ENCODE measurements around the gene GAS2. TPM values are rescaled to one million over a fixed set of nuclear protein-coding genes. Genes with fewer than 3 reads are reported as not detected.

GAS2 gene
- polyA plus RNA-seq, 1 of the 3 experiments (the other 2 are of a cell fraction): 0.72 TPM

DNA sequence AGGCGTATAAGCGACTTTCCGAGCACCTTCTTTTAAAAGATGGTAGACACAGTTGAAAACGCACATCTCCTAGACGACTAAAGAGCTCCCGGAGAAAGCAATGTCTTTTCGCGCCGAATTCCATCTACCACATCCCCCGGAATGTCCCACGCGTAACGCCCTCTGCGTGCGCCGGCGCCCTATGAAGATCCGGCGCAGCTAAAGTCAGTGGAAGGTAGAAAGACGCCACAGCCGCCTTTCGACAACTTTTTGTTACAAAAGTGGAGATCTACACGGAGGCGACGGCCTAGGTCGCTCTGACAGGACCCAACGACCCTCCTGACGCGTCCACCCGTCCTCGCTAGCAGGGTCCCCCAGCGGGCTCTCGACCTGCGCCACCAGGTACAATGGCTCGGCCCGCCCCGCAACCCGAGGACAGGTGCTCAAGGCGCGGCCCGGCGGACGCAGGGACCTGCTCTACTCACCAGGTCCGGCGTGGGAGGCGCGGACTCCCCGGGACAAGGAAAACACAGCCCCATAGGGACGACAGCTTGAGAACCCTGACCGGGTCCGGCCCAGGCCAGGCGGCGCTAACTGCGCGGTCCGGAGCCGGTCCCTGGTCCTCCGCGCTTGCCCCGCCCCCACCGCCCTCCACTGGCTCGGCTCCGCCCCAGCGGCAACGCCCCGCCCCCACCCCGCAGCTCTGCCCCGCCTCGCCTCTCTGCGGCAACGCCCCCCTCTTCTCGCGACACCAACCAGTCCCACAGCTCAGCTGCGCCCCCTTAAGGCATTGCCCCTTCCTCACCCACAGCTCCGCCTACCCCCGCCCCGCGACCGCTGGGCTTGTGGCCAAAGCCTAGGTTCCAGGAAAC, 163.0 kb downstream of the GAS2 start, which contains the start of gene SVIP (continued):
- TF ChIP-seq, protein P1, sequence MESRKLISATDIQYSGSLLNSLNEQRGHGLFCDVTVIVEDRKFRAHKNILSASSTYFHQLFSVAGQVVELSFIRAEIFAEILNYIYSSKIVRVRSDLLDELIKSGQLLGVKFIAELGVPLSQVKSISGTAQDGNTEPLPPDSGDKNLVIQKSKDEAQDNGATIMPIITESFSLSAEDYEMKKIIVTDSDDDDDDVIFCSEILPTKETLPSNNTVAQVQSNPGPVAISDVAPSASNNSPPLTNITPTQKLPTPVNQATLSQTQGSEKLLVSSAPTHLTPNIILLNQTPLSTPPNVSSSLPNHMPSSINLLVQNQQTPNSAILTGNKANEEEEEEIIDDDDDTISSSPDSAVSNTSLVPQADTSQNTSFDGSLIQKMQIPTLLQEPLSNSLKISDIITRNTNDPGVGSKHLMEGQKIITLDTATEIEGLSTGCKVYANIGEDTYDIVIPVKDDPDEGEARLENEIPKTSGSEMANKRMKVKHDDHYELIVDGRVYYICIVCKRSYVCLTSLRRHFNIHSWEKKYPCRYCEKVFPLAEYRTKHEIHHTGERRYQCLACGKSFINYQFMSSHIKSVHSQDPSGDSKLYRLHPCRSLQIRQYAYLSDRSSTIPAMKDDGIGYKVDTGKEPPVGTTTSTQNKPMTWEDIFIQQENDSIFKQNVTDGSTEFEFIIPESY (IDR thresholded peaks at IDR 0.05; ENCODE audit: borderline replicate concordance, low read depth): peak; percentile 96
- TF ChIP-seq EP300 (IDR thresholded peaks at IDR 0.05; ENCODE audit: borderline replicate concordance in 1 of 2, low read depth in 1 of 2, low read length in 1 of 2) (no peak), NFIC (IDR thresholded peaks at IDR 0.05; ENCODE audit: borderline replicate concordance) (peak; percentile 86), SMC3 (IDR thresholded peaks at IDR 0.05; ENCODE audit: low read depth, low read length) (peak; percentile 12; the same call in 1 of the 2 replicates), TEAD4 (IDR thresholded peaks at IDR 0.05; ENCODE audit: borderline replicate concordance, insufficient read depth) (0 out of 2 replicates have a peak, but pooled peaks have one; percentile 45)
- TF ChIP-seq, protein P2, sequence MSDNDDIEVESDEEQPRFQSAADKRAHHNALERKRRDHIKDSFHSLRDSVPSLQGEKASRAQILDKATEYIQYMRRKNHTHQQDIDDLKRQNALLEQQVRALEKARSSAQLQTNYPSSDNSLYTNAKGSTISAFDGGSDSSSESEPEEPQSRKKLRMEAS (IDR thresholded peaks at IDR 0.05; ENCODE audit: low read depth): peak; percentile 50
- TF ChIP-seq, protein P3, sequence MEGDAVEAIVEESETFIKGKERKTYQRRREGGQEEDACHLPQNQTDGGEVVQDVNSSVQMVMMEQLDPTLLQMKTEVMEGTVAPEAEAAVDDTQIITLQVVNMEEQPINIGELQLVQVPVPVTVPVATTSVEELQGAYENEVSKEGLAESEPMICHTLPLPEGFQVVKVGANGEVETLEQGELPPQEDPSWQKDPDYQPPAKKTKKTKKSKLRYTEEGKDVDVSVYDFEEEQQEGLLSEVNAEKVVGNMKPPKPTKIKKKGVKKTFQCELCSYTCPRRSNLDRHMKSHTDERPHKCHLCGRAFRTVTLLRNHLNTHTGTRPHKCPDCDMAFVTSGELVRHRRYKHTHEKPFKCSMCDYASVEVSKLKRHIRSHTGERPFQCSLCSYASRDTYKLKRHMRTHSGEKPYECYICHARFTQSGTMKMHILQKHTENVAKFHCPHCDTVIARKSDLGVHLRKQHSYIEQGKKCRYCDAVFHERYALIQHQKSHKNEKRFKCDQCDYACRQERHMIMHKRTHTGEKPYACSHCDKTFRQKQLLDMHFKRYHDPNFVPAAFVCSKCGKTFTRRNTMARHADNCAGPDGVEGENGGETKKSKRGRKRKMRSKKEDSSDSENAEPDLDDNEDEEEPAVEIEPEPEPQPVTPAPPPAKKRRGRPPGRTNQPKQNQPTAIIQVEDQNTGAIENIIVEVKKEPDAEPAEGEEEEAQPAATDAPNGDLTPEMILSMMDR (IDR thresholded peaks at IDR 0.05): peak; percentile 68

DNA sequence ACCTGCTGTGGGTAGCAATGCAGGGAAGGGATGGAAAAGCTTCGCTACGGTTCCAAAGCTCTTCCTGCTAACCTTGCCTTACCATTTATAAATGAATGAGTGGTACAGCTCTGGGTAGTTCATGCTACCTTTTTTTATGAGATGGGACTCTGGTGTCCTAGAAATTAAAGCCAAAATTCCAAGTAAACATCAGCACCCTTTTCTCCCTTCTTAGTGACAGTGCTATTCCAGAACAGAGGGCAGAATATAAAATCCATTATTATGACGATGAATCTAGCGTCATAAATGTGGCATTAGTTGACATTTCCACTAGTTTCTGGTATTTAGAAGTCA, 163.6 kb downstream of the GAS2 start:
- no peak for TF ChIP-seq TEAD4 (IDR thresholded peaks at IDR 0.05; ENCODE audit: borderline replicate concordance, insufficient read depth)
- TF ChIP-seq TCF12 (IDR thresholded peaks at IDR 0.05): no peak
- TF ChIP-seq TAF1 (IDR thresholded peaks at IDR 0.05; ENCODE audit: borderline replicate concordance, low read depth, low read length): no peak
- TF ChIP-seq FOXM1 (IDR thresholded peaks at IDR 0.05; ENCODE audit: low read depth): no peak
- no peak for TF ChIP-seq YY1 (IDR thresholded peaks at IDR 0.05; ENCODE audit: low read depth)
- TF ChIP-seq, protein P2 (IDR thresholded peaks at IDR 0.05; ENCODE audit: low read depth): no peak
- no peak for TF ChIP-seq JUND (IDR thresholded peaks at IDR 0.05)
- no peak for TF ChIP-seq RAD21 (IDR thresholded peaks at IDR 0.05; ENCODE audit: low read length)
- TF ChIP-seq NRF1 (IDR thresholded peaks at IDR 0.05; ENCODE audit: low read depth, low read length): no peak
- no peak for TF ChIP-seq POLR2AphosphoS5 (IDR thresholded peaks at IDR 0.05; ENCODE audit: low read depth, low read length)
- no peak for TF ChIP-seq GATA2 (CRISPR knock-in tag; IDR thresholded peaks at IDR 0.05)
- TF ChIP-seq, protein P4, sequence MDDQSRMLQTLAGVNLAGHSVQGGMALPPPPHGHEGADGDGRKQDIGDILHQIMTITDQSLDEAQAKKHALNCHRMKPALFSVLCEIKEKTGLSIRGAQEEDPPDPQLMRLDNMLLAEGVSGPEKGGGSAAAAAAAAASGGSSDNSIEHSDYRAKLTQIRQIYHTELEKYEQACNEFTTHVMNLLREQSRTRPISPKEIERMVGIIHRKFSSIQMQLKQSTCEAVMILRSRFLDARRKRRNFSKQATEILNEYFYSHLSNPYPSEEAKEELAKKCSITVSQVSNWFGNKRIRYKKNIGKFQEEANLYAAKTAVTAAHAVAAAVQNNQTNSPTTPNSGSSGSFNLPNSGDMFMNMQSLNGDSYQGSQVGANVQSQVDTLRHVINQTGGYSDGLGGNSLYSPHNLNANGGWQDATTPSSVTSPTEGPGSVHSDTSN (IDR thresholded peaks at IDR 0.05): no peak
- TF ChIP-seq RFX5 (IDR thresholded peaks at IDR 0.05; ENCODE audit: low read length): no peak
- TF ChIP-seq, protein P5, sequence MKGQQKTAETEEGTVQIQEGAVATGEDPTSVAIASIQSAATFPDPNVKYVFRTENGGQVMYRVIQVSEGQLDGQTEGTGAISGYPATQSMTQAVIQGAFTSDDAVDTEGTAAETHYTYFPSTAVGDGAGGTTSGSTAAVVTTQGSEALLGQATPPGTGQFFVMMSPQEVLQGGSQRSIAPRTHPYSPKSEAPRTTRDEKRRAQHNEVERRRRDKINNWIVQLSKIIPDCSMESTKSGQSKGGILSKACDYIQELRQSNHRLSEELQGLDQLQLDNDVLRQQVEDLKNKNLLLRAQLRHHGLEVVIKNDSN (IDR thresholded peaks at IDR 0.05; ENCODE audit: borderline replicate concordance, low read depth): no peak
- TF ChIP-seq, protein P6, sequence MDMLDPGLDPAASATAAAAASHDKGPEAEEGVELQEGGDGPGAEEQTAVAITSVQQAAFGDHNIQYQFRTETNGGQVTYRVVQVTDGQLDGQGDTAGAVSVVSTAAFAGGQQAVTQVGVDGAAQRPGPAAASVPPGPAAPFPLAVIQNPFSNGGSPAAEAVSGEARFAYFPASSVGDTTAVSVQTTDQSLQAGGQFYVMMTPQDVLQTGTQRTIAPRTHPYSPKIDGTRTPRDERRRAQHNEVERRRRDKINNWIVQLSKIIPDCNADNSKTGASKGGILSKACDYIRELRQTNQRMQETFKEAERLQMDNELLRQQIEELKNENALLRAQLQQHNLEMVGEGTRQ (IDR thresholded peaks at IDR 0.05; ENCODE audit: borderline replicate concordance, low read depth, low read length): no peak
- Histone ChIP-seq H2AFZ (ENCODE audit: low read depth) (no peak overlapping the region), H3K4me1 (ENCODE audit: control insufficient read depth in 1 of 2, insufficient read depth in 2 of 2, low read depth in 1 of 2, low read length in 1 of 2) (peaks cover 0 to 7% of the 10 kb centered on the region in 2 experiments; a peak in 2 of 4 replicates), H3K27me3 (ENCODE audit: insufficient read depth) (no peaks in the 10 kb centered on the region), H3K36me3 (replicated peaks in 1 of 2; ENCODE audit: control insufficient read depth in 1 of 2, insufficient read depth in 2 of 2, low read length in 1 of 2) (peaks cover 17 to 22% of the 10 kb centered on the region in 2 experiments), H3K79me2 (ENCODE audit: insufficient read depth) (peaks cover 7% of the 10 kb centered on the region), H3F3A (replicated peaks; ENCODE audit: insufficient read depth) (no peaks in the 10 kb centered on the region), H3K9me2 (no peaks in the 10 kb centered on the region), H3K4me3 (ENCODE audit: low read depth in 2 of 2, low read length in 1 of 2) (peak overlapping the region; percentile 83 to 96; a peak in 3 of 4 replicates), H3K9me3 (no peaks in the 10 kb centered on the region), H4K20me1 (ENCODE audit: insufficient read depth) (no peaks in the 10 kb centered on the region), H3K9ac (no peak overlapping the region), H3K4me2 (peak overlapping the region; percentile 59), H3K27ac (ENCODE audit: low read depth in 2 of 2, low read length in 1 of 2) (peak overlapping the region in 1 of 2 experiments; percentile 50; a peak in 2 of 4 replicates)
- ChIA-PET CTCF (interaction anchor here (0.6 to 1.2 kb wide), 6 partner anchors 8 to 290 kb away, joined by 3 to 5 read pairs (median 4); no protein-coding TSS in a partner anchor), POLR2A (no interaction called here)
- no peak for DNase-seq
- WGBS (ENCODE audit: low lambda C conversion rate): 9% methylated on average over 4 of the region's 4 CpGs

All from SK-N-SH (cell line).